OCI-M1 (cell line): ENCODE data around the gene RPS5.

Source experiments
- DNase-seq: peaks from one replicate; lab custom pipeline; 2025; lab: John Stamatoyannopoulos, UW

RPS5 gene

DNA sequence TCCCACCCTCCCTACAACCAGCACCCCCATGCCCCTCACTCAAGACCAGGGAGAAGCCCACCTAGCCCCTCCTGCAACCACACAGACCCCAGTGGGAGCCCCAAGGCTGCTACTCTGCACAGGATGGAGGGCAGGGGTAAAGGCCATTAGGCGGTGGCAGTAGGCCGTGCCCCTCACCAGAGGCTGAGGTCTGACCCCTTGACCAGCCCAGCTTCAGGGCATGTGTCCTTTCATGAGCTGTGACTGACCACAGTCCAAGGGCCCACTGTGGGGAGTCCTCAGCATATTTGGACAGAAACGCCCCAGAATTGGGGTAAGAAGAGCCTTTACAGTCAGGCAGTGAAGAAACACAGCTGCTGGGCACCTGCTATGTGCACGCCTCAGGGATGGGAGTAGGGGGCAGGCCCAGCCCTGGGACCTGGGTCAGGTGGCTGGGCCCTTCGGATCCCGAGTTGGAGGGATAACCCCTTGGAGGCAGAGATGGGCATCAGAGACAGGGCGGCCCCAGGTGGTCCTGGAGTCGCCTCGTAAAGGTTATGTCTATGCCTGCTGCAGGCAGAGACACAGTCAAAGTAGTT lies 1.7 kb upstream of the RPS5 start:
- DNase-seq: no peak

DNA sequence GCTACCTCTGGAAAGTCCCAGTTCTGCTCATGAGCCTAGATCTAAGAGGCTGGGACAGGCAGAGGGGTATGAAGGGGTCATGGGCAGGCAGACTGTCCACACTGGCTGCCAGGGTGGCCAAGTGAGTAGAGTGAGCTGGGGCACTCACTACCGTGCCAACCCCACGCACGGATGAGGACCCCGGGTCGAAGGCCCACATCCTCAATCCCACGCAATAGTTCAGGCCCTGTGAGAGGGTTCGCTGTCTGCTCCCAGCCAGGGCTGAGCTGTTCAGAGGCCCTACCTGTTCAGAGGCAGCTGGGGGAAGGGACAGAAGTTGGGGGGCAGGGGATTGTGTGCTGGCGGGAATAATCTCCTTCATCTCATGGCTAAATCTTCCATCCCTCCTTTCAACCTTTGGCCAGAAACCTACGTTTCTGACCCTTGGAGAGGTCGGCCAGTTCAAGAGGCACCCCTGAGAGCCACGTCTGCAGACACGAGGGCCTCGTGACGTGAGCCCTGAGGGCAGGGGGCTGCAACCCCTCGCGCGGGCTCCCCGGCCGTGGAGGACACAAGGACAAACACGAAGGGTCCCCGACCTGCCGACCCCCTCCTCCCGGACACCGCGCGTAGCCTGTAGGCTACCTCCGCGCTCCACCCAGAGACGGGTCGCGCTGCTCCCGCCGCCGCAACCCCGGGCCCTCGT lies 1.0 kb upstream of the RPS5 start:
- DNase-seq: peak; percentile 52

DNA sequence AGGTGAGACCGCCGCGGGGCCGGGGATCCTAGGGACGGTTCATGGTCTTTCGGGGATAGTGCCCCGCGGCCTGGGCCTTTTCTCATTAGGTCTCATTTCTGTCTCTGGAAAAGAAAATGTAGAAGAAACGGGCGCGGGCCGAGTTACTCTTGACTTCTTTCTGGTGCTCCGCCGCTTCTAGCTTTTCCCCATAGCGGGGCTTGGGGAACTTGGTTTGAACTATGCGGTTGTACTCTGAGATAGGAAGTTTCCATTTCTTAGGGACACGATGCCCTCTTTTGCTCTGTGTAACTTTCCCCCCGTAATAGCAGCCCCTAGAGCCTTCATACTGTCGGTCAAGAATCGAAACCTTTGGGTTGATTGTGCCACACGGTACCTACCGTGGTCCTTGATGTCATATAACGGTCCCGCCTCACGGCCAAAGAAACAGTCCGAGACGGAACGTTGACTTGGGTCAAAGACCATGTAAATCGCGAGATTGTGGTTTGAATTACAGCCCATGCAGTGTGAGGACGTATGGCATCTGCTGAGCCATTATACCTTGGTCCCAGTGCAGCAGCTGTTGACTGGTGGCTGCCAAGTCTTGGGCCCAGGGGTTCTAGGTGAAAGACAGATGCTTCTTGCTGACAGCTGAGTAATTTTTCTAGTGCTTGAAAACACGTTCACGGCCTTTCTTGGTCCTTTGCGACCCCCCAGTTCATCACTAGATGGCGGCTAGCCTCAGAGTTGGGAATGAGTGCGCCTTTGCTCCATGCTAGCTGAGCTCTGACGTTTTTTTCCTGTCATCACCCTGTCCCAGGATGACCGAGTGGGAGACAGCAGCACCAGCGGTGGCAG lies 487 bp downstream of the RPS5 start:
- peak; percentile 54 for DNase-seq

DNA sequence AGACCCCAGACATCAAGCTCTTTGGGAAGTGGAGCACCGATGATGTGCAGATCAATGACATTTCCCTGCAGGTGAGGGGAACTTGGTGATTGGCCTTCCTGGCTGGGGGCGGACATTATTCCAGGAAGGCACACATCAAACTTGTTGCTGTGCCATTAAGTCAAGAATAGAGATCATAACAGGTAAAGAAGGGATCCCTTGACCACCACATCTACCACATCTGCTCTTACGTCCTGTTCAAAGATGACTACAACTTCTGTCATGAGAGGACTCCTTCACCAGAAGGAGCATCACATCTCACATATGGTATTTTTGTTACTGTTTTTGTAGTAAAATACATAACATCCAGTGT lies 1.1 kb downstream of the RPS5 start:
- no peak for DNase-seq

DNA sequence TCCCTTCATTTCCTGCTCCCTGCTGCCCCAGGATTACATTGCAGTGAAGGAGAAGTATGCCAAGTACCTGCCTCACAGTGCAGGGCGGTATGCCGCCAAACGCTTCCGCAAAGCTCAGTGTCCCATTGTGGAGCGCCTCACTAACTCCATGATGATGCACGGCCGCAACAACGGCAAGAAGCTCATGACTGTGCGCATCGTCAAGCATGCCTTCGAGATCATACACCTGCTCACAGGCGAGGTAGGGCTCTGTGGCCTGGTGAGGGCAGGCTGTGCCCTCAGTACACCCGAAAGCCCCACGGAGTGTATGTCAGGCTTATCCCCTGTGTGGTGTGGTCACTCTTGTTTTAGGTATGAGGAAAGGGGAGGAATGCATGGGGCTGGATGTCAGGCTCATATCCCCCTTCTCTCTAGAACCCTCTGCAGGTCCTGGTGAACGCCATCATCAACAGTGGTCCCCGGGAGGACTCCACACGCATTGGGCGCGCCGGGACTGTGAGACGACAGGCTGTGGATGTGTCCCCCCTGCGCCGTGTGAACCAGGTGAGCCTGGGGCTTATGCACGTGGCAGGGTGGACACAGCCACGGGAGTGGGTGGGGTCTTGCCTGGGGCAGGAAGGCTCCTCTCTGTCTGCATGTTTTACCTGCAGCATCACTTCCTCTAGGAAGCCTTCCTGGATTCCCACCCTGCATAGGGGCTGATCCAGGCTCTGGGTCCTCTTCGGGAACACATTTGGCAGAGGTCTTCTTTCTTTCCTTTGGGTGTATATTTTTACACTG lies 6.1 kb downstream of the RPS5 start:
- DNase-seq: no peak

DNA sequence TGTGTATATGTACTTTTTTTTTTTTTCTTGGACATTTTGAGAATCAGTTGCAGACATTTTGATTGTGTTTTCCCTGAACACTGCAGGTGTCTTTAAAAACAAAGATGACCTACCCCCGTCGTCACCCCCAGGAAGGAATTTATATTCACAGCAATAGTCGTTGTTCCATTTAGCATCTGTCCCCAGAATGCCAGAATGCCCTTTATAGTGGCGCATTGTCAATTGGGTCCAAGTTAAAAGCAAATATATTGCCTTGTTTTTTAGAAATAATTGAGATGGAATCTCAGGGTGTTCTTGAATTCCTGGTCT lies 6.6 kb downstream of the RPS5 start:
- DNase-seq: no peak

DNA sequence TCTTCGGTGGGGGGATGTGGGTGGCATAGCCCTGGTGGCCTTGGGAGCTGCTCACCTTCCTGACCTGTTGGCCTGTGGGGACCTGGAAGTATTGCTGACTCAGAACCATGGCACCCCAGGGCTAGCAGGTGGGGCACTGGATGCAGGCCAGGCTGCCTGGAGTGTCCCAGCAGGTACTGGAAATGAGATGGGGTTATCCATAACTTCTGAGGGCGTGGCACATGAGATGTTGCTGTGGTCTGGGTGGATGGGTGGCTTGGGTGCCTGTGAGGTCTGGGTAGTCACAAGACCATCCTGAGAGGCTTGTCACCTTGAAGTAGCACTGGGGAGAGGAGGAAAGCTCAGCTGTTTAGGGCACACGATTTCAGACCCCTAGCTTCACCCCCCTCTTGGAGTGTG lies 7.8 kb downstream of the RPS5 start:
- no peak for DNase-seq

DNA sequence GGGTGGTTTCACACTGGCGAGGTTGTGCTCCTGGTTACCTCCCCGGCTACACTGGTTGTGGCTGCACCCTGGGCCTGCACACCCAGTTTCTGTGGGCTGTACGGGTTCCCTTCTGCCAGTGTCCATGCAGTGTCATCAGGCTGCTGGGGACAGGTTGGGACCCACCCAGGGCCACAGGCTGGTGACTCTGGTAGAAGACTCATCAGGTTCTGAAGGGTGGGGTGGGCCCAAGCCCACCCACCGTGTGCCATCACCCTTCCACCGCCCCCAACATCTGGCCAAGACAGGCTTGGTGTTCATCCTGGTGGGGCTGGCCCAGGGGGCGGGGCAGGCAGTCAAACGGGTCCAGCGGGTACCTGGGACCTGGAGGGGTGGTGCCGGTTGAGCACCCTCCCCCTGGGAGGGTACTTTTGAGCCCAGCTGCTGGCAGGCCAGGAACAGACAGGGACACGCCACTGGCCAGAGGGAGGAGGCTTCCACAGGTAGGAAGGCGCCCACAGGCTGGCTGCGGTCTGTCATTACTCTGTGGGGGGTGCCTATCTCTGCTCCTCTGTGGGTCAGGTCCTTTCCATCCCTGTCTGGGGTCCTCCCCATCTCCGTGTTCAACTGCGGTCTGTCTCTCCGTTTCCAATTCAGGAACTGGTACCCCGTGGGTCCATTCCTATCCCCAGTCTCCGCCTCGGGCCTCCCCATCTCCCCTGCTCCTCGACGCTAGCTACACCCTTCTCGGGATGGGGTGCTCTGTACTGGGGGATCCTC lies 8.3 kb downstream of the RPS5 start, which contains the start of gene RNF225:
Gene RNF225 (plus strand): TSS at position 437 of the 759 bp plus-strand sequence. CDS start 434 bp downstream, outside the sequence.
- DNase-seq: no peak

DNA sequence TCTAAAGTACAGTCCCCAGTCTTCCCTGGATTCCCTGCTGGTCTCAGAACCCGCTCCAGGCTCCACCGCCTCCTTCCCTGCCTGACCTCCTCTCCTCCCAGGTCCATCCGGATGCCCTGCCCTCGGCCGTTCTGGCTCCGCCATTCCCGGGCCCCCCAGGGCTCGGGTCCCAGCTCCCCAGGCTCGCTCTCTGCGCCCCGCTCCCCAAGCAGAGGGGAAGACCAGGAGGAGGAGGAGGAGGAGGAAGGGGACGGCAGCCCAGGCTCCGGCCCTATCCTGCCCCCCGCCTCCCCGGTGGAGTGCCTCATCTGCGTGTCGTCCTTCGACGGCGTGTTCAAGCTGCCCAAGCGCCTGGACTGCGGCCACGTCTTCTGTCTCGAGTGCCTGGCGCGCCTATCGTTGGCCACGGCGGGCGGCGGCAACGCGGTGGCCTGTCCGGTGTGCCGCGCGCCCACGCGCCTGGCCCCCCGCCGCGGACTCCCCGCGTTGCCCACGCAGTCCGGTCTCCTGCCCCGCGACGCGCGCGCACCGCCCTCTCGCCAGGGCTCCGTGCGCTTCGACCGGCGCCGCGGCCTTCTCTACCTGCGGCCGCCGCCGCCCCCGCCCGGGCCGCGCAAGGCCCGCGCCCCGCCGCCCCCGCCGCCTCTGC lies 9.0 kb downstream of the RPS5 start:
- no peak for DNase-seq

DNA sequence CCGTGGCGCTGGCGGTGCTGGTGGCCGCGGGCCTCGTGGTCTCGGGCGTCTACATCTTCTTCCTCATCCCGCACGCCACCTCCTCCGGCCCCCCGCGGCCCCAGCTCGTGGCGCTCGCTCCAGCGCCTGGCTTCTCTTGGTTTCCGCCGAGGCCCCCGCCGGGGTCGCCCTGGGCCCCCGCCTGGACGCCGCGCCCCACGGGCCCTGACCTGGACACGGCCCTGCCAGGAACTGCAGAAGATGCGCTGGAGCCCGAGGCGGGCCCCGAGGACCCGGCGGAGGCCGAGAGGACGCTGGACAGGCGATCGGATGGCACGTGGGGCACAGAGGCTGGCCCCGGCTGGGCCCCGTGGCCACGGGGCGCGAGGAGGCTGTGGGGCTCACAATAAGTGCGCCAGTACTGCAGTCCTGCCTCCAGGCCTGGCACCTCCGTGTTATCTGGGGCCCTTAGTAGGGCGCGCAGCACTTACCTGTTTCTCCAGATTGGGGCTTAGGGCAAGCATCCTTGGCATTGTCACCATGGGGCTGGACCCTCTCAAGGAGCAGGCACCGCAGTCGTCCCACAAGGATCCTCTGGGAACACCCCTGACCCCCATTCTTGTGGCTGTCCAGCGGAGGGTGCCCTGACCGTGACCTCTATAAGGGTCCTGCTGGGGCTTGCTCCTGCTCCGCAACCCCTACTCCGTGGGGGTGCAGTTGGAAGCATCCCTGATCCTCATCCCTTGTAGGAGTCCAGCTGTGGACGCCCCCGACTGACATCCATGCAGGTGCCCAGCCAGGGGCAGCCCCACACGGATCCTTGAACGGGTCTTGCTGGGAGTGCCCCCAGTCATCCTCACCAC lies 9.8 kb downstream of the RPS5 start:
- no peak for DNase-seq

DNA sequence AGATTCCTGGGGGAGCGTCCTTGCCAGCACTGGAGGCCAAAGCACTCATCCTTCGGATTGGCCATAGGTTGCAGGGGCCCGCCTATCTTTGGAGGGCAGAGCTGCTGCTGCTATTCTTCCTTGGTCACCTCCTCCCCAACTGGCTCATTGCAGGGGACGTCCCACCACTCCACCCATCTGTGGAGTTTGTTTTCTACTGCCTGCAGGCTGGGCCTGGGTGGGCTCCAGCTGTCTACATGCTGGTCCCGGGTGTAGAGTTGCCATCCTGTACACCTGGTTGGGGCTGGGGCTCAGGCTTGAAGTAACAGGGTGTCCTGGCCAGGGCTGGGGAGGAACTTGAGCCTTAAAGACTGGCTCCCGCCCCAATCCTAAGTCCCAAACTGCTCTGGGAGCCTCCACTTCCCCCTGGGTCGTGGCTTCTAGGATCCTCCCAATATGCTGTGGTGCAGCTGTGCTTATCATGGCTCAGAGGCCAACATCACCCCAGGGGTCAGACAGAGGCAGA lies 10.5 kb downstream of the RPS5 start:
- DNase-seq: no peak

DNA sequence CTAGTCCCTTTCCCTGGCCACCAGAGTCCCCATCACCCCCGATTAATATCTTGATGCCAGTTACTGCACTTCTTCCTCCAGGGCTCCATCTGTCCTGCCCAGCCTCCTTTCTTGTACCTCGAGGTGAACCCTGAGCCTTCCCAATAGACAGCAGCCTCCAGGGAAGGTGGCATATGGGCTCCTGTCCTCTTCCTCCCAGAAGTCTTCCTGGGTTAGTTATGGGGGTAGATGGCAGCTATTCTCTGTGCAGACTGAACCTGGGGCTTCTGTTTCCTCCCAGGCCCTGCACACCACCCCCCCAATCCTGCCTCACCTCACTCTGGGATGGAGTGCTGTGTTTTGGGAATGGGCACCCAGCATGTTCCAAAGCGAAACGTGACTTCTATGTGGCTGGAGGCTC lies 11.0 kb downstream of the RPS5 start:
- DNase-seq: no peak

DNA sequence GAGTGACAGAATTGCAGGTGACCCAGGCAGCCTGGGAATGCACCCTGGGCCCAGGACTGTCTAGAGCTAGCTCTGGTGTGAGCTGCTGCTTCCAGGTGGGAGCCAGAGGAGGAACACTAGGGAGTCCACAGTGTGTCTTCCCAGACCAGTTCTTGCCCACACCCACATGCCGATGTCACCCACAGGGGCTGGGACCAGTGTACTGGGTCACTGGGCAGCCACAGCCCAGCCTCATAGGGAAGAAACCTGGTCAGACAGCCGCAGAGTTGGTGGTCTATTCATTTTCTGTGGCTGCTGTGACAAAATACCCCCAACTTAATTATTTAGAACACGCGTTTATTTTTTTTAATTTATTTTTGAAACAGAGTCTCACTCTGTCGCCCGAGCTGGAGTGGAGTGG lies 11.5 kb downstream of the RPS5 start:
- DNase-seq: no peak

DNA sequence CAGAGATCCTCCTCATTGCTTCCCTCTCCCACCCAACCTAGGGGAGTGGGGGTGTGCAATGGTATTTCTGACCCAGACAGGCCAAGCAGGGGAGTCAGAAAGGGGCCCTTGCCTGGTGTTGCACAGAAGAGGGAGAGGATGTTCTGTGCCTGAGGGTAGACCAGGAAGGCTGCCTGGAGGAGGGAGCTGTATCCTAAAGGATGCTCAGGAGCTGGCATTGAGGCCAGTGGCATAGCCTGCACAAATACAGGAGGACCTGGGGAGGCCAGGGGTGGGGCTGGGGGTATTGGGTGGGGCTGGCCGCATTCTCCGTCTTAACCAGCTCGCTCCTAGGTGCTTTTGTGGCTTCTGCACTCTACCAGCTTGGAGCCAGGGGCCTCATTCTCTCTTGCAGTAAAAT lies 12.8 kb downstream of the RPS5 start:
- no peak for DNase-seq

DNA sequence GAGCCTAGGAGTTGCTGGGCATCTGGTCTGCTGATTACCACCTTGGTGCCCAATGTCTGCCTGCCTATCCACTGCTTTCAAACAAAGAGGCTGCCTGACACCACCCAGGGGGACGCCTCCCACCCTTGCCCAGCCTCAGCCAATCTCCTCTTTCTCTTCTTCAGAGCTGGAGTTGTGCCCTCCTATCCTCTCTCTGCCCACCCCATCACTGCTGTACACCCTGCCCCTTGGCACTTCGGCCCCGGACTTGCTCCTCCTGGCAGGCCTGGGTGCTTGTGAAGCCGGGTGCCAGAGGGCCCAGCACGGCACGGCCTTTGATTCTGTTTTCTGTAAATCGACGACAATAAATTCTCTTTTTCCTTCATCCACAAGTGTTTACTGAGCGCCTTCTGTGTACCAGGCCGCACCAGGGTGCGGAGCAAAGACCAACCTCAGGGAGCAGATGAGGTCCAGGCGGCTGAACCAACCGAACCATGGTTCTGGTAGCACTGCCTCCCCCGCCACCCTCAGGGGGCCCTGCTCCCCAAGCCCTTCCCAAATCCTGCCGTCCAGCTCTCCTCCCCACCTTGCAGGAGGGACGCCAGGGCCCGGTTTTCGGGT lies 13.3 kb downstream of the RPS5 start:
- no peak for DNase-seq

DNA sequence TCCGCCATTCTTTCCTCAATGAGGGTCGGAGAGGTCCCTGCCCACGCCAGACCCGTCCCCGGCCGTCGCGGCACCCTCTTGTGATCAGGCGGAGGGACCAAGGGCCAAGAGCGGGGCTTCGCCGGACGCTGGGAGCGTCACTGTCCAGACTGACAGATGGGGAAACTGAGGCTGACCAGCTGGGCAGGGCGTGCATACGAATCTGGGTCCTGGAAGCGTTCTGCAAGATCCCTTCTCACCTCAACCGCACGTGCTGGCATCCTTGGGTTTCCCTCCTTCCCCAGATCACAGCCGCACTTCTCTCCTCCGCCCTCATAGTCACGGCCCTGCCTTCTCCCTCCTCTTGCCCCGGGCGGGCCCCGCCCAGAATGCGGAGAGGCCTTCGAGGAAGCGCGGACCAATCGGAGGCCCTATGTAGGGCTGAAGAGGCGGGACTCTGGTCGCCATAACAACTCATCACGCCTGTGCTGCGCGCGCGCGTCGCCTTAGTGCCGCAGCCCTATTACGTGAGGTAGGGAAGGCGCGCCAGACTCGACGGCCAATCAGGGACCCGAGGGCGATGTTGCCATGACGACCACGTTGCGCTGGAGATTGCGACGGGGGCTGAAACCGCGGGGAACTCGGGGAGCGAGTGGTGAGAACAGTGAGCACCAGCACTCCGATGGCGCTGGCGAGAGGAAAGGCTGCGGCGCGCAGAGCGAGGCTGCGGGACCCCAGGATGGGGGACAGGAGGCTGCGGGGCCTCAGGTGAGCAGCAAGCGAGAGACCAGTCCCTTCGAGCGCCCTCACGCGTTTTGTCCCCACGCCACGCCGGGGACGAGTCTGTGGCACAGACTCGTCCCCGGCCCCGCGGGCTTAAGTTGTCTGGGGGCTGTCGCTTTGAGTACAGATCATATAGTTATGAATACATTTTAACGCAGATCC lies 14.1 kb downstream of the RPS5 start:
- DNase-seq: peak; percentile 100

DNA sequence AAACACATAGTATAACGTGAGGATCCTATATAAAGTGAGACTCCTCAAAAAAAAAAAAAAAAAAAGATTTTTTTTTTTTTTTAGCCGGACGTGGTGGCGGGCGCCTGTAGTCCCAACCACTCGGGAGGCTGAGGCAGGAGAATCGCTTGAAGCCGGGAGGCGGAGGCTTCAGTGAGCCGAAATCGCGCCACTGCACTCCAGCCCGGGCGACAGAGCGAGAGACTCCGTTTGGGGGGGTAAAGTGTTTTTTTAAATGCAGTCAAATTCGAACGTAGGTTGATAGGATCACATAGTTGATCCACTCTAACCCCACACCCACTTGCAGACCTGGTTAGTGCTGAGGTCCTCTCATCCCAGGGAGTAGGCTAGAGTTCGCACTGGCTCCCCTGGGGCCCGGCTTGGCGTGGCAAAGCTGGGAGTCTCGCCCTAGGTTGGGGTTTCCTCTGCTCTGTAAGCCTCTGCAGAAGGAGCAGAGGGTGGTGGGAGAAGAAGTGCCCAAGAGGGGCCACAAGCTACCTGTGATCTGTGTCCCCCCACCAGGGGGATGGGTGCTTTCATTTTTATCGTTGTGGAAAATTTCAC lies 14.9 kb downstream of the RPS5 start:
- DNase-seq: no peak

DNA sequence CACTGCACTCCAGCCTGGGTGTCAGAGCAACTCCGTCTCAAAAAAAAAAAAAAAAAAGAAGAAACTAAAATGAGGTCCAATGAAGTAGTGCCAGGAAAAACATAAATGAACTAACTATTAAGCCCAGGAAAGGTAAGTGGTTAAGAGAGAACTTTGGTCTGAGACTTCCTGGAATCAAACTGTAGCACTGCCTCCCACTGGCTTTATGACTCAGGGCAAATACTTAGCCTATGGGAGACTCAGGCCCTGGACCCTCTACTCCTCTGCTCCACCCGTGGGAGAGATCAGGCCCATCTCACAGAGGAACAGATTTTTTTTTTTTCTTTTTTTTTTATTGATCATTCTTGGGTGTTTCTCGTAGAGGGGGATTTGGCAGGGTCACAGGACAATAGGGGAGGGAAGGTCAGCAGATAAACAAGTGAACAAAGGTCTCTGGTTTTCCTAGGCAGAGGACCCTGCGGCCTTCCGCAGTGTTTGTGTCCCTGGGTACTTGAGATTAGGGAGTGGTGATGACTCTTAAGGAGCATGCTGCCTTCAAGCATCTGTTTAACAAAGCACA lies 16.9 kb downstream of the RPS5 start:
- DNase-seq: peak; percentile 61
